LNCAP (cell line): ENCODE data around the gene SLIT1.

Experiments
- TF ChIP-seq, protein P1 (sequence below): fragments of 450-650 bp; IDR thresholded peaks from 2 replicates; pipeline ENCODE4 v1.5.1; 2017; ENCODE audit warnings: mild to moderate bottlenecking

The SLIT1 gene

DNA sequence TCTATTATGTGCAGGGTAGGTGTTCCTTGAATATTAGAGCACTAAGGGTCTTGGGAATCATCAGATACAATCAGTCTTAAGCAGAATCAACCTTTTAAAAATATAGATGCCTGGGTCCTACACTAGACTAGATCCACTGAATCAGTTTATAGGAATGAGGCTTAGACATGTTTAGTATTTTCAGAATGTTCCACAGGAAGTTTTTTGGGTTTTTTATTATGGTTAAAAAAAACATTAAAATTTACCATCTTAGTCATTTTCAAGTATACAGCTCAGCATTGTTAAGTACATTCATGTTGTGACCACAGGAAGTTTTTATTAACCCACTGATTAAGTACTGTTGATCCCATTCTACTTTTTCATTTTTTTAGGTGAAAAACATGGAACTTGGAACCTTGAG lies 217.9 kb downstream of the SLIT1 start:
- TF ChIP-seq, protein P1, sequence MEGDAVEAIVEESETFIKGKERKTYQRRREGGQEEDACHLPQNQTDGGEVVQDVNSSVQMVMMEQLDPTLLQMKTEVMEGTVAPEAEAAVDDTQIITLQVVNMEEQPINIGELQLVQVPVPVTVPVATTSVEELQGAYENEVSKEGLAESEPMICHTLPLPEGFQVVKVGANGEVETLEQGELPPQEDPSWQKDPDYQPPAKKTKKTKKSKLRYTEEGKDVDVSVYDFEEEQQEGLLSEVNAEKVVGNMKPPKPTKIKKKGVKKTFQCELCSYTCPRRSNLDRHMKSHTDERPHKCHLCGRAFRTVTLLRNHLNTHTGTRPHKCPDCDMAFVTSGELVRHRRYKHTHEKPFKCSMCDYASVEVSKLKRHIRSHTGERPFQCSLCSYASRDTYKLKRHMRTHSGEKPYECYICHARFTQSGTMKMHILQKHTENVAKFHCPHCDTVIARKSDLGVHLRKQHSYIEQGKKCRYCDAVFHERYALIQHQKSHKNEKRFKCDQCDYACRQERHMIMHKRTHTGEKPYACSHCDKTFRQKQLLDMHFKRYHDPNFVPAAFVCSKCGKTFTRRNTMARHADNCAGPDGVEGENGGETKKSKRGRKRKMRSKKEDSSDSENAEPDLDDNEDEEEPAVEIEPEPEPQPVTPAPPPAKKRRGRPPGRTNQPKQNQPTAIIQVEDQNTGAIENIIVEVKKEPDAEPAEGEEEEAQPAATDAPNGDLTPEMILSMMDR = no peak

DNA sequence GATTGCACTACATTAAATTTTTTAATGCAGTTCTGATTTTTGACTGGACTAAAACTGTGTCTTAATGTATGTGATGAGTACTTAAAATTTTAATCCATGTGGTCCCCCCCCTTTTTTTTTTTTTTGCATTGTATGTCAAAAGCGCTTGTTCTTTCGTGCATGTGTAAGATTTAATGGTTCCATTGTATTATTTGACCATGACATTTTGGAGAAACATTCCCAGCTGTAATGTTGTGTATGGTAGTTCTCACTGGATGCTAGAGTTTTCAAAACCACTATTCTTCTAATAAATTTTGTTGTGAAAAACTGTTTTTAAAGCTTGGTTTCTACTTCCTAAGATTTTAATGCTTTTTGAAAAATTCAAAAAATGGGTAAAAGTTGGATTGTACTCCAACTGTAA lies 221.6 kb downstream of the SLIT1 start:
- TF ChIP-seq, protein P1 = no peak

DNA sequence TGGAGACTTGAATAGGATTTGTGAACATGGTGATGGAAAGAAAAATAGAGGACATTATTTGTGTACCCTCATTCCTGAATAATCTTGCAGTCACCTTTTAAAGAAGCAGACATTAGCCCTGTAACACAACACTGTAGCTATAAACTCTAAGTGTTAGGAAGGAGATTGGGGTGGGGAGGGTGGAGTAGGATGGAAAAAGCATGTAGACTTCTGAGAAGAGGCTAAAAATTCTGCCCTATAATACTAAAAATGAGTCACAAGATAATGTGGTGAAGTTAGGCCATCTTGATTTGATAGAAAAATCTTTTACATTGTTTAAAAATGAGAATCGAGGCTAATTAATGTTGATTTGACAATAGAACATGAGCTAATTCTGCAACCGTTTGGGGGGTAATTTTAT lies 224.9 kb downstream of the SLIT1 start:
- TF ChIP-seq, protein P1 = no peak

DNA sequence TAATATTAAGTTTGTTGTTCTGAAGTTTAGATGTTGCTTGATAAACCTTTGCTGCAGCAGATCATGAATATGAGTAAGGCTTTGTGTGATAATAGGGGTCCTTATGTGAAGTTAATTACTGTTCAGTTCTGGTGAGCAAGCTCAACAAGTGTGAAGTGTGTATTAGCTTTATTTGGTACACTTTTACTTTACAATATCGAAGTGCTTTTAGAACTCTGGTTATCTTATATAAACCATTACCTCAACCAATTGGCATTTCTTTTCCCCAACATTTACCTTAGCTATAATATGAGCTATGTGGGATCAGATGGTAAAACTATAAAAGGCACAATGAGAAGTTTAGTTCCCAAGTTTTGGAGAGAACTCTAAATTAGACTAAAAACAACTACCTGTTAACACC lies 226.0 kb downstream of the SLIT1 start:
- TF ChIP-seq, protein P1 = no peak

DNA sequence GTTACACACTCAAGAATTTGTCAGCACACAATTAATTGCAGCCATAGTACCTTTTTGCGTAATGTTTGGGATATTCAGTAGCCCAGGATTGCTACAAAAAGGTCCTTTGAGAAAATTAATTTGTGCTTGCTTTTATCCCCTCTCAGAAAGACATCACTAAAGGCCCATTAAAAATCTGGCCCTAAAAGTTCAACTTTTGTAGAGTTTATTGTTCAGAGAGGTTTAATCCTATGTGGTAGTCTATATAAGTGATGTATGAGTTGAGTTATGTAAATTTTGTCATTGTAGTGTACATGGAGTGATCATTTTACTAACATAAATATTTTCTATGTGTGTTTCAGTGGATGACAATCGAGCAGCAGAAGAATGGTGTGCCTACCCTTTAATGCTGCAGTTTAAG lies 227.7 kb downstream of the SLIT1 start:
- TF ChIP-seq, protein P1 = no peak

DNA sequence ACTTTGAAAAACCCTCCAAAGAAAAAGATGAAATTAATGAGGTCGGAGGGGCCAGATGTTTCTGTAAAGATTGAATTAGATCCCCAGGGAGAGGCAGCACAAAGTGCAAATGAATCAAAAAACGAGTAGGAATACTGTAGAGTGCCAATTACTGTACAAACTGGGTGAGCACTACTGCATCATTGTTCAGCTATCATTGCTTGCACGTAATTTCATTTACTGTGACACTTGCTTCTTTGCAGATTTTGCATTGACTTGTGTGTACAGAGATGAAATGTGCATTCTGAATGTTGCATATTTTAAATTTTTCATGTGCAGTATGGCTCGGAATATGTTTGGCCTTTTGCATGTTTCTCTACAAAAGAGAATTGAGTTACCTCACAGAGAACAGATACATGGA lies 230.0 kb downstream of the SLIT1 start:
- TF ChIP-seq, protein P1 = no peak

DNA sequence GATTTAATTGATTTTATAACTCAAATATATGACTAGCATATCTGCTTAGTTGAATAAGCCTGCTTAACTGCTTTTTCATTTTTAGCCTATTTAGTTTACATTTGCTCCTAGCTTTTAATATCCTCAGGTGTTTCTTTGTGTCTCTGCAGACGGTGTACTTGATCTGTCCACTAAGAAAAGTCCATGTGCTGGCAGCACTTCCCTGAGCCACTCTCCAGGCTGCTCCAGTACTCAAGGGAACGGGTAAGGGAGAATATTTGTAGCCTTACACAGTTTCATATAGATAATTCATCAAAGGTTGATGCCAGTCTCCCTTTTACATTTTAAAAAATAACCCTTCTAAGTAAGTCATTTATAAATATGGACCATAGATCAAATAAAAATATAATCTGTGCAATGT lies 233.8 kb downstream of the SLIT1 start:
- TF ChIP-seq, protein P1 = no peak

DNA sequence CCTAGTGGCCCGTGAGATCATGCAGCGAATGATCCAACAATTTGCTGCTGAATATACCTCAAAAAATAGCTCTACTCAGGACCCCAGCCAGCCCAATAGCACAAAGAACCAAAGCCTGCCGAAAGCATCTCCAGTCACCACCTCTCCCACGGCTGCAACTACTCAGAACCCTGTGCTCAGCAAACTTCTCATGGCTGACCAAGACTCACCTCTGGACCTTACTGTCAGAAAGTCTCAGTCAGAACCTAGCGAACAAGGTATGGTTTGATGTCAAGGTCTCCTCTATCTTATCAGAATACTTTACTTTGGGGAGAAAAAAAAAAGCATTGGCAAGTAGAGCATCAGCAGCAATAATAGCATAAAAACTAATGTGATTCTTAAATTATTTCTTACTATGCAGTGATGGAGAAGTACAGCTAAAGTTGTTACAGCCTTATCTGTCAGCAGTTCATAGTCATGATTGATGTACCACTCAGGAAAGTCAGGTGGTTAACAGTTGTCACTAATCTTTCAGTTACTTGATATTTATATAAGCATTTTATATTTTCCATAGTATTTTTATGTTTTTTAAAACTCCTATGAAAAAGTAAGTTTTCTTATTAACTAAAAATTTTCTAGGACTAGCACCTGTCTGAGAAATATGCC lies 236.6 kb downstream of the SLIT1 start:
- TF ChIP-seq, protein P1 = no peak
